Measurements from ENCODE around the gene AGBL1. TPM values are rescaled to one million over a fixed set of nuclear protein-coding genes. Genes with fewer than 3 reads are reported as not detected.
"Not testable (repeated sequence)": the region's sequence is repeated elsewhere in the genome, so short reads cannot be mapped to it uniquely, and the experiment has no call there.

Gene AGBL1
- total RNA-seq, 1 donor from 2014 or later = 0.47 TPM

DNA sequence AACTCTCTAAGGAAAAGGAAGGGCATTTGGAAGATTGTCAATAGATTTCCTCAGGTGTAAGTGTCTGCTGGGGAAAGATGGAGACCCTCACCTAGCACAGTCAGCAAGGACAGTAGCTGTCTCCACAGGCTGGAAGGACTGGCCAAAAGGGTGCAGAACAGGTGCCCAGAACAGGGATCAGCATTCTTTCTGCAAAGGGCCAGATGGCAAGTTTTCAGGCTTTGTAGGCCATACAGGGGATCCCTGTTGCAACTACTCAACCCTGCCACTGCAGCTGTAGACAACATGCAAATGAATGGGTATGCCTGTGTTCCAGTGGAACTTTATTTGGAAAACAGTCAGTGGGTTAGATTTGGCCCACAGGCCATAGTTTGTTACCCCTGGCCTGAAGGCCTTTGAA lies 8.1 kb downstream of the AGBL1 start:
- no peak for DNase-seq

DNA sequence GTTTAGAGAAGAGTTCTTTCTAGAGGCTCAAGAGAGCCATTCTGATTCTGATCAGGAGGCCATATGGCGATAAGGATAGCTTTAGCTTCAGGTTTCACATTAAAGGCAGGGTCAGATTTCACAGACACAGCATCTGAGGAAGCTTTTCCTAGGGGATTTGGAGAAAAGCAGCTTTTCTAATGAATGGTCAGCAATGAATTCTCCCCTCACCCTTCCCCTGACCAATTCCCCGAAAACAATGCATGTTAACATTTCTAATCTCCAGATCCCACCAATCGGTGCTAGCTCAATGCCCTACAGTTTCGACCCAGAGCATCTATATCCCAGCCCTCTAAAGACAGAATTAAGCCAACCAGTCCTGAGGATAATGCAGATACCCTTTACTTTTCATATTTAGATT lies 9.8 kb downstream of the AGBL1 start:
- DNase-seq = no peak

DNA sequence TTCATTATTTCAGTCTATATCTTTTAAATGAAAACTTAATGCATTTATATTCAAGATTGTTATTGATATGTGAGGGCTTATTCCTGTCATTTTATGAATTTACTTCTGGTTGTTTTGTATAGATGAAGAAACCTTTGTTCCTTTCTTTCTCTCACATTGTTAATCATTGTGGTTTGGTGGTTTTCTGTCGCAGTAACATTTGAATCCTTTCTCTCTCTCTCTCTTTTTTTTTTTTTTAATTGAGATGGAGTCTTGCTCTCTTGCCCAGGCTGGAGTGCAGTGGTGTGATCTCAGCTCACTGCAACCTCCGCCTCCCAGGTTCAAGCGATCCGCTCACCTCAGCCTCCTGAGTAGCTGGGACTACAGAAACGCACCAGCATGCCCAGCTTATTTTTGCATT lies 22.1 kb downstream of the AGBL1 start:
- DNase-seq = no peak

DNA sequence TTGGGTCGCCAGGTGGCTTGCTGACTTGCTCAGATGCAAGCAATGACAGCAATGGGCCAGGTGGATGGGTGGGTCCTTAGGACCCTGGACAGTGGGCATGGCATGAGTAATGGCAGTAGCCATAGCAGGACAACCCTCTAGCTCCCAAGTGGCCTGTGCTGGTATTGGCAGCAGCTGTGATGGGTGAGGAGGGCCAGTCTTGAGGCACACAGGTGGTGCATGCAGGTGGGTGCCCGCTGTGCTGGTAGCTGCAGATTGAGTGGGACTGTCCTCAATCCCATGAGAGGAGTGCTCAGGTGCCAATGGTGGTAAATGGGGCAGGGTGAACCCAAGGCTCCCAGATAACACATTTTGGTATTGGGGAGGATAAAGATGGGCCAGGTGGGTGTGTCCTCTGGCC lies 24.2 kb downstream of the AGBL1 start:
- no peak for DNase-seq

DNA sequence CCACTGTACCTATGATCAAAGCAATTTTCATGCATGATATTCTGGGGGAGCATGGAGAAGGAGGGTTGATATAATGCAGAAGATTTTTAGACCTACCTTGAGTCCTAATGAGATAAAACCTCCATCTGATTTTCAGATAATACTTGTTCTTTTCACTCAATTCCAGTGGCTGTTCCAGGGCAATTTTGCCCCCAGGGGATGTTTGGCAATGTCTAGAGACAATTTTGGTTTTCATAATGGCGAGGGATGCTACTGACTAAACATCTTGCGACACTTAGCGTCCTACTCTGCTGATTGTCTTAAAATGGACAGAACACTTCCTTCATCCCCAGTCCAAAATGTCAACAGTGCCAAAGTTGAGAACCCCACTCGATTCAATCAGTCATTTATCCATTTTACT lies 26.6 kb downstream of the AGBL1 start:
- no peak for DNase-seq

DNA sequence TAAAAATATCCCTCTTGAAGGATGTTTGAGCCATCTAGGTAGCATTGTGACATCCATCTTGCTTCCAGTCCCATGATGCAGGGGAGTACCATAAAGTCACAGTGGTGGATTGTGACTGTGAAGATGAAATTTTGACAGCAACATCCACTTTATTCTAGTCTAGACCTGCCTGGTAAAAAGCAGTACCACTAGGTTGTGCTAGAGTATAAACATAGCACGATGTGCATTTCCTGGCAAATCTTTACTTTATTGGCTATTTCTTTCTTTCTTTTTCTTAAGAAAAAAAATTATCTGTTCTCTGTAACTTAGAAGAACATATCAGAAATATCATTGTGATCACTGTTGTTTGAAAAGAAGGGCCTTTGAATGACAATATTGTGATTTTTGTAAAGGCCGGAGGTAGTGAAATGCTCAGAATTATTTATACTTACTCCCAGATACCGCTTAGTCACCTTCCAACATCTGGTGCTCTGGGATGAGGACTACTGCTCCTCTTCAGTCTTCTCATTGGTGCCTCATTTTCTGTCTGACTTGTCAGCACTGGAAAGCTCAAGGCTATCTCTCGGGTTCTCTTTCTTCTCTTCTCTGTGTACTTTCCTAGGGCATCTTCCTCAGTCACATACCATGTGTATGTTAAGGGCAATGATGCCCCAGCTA lies 35.6 kb downstream of the AGBL1 start:
- no peak for DNase-seq

DNA sequence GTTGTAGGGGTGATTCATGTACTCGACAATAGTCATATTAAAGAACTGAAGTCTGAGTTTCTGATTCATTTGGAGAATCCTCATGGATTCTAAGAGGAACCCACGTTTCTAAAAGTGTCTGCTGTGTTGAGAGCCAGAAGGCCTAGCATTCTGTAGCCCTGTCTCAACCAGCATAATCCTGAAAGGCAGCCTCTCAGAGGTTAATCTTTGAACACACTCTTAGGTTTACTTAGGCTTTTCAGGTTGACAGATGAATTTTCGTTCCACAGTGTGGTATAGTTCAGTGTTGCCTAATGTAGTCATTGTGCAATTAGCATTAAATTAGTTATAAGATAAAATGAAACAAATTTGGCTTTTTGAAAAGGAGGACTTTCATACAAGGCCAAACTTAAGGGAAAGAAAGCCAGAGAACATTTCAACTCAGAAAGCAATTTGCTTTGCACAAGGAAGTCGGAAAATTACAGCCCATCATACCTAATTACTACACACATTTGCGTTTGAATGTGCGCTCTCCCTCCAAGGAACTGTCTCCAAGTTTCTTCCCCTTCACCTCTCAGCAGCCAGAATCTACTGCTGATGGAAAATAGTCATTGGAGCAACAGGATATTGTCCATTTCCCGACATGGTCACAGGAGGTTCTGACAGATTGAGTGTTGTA lies 42.0 kb downstream of the AGBL1 start:
- no peak for DNase-seq

DNA sequence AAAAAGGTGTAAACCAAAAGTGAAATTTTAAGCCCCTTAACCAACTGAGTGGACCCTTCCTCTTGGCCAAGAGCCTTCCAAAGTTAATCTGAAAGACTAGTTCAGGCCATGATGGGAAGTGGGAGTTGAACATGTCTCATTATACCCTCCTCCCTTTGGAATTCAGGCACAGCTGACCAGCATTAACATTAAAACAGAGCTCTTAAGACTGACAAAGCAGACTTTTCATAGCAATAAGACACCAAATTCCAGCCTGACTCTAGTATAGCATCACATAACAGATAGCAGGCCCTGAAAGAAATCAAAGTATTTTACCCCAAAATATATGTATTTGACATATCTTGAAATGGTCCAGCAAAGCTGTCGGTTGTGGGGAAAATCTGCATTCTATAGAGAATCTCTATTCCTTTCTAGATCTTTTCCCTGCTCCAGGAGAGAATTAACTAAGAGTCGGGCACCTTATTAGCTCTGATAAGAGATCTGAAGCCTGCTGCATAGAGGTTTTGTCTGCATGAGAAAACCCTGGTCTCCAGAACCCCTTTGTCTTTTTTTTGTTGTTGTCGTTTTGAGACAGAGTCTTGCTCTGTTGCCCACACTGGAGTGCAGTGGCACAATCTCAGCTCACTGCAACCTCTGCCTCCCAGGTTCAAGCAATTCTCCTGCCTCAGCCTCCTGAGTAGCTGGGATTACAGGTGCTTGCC lies 43.2 kb downstream of the AGBL1 start:
- DNase-seq = not testable (repeated sequence)

DNA sequence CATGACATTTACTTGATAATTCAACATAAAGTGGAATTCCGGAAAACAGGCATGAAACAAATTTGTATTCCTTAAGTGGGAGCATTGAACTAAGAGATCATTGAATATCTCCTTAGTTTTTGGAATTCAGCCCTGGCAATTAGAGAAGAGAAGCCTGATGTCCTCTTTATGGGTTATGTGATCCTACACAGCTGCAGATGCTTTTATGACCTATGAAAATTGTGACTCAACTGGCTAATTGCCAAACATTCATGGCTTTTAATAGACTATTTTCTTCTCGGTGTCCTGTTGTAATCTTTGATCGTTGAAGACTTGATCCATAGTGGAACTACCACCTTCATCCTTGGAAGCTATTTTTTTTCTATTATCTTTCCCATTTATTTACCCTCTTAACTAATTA lies 46.1 kb downstream of the AGBL1 start:
- no peak for DNase-seq

DNA sequence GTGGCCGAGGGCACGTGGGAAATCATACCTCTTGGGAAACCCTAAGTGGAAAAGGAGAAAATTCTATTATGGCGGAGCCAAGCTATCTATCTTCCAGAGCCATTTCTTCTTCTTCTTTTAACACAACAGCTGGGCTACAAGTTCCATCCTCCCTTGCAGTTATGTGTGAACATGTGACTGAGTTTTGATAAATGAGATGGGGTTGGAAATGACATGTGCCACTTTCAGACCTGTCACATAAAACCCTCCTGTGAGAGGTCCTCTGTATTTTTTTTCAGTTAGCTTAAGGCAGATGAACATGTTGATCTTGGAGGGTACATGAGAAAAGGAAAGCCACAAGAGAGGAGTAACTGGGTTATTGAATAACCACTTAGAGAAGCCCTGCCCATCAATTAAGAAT lies 47.9 kb downstream of the AGBL1 start:
- DNase-seq = no peak

DNA sequence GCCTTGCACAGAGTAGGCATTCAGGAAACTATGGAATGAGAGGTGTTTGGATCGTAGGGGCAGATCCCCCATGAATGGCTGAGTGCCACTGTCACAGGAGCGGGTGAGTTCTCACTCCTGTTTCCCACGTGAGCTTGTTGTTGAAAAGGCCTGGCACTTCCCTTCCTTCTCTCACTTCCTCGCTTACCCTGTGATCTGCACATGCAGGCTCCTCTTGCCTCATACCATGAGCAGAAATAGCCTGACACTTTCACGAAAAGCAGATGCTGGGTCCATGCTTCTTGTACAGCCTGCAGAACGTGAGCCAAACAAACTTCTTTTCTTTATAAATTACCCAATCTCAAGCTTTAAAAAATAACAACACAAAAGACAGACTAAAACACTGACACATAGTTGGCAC lies 55.4 kb downstream of the AGBL1 start:
- DNase-seq = no peak

DNA sequence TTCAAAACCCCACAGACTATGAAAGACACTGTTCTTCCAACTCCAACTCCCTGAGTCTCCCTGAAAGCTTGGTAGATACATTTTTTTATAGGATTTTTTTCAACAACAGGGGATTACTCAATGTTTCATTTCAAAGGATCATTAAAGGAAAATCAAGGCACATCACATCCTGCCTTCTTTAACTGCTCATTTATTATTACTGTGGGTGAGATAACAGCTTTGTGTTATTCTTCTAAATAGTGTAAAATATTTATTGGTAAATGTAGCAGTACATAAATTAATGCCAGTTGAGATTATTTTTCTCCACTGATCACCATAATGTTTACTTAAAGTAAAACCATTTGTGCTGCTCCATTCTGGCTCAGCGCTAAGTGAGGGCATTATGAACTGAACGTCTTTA lies 57.2 kb downstream of the AGBL1 start:
- DNase-seq = no peak

DNA sequence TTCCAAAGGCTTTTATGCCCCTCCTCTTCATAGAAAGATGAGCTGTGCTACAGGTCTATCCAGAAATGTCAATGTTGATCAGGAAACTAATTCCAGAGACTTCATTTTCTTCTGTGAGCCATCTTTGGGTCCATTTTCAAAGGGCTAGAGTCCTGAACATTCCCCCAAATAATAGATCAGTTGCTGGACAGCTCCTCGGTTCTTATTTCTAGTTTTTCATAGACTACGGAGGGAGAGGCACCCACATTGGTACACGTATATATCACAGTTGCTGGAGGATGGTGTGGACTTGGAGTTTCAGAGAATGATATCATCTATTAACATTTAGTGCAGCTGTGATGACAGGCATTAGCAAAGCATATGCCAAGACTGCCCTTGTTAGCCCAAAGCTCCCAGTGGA lies 59.1 kb downstream of the AGBL1 start:
- no peak for DNase-seq

DNA sequence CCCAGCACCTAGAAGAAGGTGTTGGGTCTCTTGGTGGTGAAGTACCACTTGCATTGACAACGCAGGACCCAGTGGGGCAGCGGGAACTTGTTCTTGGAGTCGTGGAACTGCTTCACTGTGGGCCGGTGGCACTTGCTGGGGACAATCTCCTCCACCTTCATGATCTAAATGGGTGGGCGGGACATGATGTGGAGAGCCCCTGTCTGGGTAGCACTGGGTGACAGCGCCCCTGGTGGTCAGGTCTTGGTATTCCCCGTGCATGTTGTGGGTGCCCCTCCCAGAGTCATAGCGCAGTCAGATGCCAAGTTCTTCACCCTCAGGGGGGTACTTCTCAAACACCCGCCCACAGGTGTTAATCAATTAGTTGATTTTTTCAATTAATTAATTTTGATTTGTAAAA lies 60.2 kb downstream of the AGBL1 start:
- DNase-seq = no peak

DNA sequence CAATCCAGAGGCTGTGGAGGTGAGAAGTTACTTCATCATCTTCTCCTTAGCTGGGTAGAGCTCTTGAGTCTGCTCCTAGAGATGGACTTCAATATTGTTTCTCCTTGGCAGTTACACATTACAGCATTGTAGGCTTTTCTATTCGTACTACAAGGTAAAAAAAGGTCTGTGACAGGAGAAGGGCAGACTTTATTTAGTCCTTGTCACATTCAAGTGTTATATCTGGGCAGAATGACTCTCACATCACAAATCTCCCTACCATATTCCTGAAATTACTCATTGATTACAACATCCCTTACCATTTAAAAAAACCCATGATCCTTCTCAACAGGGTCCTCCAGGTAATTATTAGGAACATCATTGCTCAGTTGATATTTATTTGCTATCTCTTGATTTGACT lies 75.0 kb downstream of the AGBL1 start:
- DNase-seq = no peak

DNA sequence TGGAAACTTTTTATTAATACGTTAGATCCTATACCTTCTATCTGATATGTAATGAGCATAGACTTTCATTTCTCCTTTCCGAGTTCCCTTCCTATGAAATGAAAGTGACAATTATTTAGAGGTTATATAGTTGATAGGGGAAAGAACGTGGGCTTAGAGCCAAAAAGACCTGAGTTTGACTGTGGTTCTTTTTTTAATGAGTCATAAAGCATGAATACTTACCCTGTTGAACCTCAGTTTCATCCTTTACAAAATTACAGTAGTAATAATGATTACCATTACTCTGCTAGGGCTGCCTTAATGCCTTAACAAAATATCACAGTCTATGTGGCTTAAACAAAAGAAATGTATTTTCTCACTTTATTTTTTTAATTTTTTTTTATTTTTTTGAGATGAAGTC lies 75.9 kb downstream of the AGBL1 start:
- DNase-seq = no peak

DNA sequence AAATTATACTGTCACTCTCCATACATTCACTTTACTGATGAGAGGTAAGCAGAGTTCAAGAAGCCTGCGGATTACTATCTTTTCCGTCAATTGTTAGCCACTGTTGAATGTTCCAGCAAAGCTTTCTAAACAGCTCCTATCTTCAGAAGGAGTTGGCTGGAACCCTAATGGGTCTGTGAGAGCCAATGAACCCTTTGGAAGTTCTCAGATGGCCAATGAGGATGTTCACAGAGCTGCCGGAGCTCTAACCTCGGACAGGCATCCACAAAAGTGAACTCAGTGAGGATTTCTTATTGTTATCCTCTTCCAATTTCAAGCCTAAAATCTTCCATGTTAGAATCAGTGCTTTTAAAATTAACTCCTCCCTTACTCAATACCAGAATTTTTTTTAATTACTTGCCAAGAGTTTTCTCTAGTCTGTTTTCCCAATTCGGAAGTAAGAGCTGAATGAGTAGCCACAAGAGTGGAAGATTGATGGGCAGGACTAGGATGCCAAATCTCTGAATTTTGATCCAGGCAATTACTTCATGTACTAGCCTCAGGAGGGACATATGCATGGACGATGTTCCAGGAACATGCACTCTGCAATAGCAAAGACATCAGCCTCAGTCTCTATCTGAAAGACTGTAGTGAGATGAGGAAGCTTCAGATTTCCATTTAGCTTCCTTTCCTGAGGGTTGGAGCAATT lies 78.1 kb downstream of the AGBL1 start:
- no peak for DNase-seq

DNA sequence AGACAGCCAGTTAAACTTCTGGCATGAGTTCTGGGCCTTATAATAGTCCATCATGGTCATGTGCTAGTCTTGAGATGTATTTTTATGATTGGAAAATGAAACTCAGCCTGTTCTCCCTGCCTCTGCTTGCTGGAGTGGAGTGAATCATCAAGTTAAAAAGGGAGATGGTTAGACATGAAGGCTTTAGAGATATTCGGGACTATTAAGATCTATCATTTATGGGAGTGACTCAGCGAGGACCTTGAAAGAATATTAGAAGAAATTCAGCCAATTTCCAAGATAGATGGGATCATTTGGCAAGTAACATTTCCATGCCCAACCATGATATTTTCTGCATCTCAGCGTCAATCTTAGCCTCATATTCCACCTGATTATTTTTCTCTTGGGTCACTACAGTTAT lies 79.8 kb downstream of the AGBL1 start:
- DNase-seq = no peak

DNA sequence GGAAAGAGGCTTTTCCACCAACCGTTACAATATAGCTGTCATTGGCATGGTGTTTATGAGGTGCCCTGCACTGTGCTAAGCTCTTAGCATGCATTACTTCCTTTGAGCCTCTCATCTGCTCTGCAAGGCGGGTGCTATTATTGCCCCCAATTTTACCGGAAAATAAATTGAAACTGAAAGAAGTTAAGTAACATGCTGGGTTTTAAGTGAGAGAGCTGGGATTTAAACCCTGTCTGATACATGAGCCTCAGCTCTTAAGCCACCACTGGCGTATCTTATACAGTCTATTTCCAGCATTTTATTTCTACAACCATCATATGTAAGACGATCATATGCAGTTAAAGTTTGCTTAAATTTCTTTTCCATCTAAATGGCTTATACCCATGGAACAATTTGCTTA lies 81.6 kb downstream of the AGBL1 start:
- DNase-seq = no peak

DNA sequence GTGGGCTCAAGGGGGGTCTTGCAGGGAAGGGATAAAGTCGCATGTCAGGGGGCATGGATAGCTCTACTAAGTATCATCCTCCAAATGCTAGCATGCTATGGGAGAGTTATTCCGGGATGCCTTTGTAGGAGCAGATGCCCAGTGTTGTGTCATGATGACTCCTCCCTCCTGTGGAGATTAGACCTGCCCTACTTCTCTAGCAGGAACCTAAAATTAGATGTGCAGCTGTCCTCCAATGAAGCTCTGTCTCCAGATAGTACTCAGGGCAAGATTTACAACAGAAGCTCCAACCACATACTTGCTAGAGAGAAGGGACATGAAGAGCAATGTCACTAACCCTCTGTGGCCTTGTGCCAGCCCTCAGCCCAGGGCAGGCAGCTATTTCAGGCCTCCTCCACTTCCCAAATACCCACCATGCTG lies 82.5 kb downstream of the AGBL1 start:
- DNase-seq = peak; percentile 8

DNA sequence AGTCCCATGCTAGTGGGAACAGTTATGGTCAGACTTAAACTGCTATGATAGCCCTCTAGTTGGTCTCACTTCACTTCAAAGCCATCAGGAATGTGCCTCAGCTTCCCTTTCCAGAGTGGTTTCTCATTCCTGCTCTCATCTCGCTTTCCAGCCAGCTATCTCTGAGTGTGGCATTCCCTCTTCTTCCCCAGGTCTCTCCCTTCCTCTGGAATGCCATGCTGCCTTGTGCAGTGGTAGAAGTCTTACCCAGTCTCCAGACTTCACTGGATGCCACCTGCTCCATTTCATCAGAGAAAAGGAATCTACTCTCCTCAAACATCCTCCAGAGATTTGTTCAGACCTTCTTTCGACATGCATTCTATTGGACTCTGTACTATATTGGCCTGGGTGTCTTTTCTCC lies 83.0 kb downstream of the AGBL1 start:
- no peak for DNase-seq

DNA sequence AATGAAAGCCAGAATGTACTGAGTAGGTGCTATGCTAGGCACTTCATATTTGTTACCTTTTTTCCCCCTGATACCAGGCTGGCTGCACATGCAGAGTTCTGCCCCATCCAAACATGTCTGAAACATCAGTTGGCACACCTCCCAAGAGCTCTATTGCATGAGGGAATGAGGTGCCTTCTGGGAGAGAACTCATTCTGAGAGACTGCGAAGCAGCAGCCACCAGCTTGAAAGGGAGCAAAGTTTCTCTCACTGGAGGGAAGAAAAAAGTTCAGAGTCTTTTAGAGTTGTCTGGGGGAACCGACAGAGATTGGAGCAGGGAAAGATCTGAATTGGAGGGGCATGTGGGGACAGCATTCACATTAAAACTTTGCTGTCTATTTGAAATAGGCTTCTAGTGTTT lies 84.1 kb downstream of the AGBL1 start:
- no peak for DNase-seq

DNA sequence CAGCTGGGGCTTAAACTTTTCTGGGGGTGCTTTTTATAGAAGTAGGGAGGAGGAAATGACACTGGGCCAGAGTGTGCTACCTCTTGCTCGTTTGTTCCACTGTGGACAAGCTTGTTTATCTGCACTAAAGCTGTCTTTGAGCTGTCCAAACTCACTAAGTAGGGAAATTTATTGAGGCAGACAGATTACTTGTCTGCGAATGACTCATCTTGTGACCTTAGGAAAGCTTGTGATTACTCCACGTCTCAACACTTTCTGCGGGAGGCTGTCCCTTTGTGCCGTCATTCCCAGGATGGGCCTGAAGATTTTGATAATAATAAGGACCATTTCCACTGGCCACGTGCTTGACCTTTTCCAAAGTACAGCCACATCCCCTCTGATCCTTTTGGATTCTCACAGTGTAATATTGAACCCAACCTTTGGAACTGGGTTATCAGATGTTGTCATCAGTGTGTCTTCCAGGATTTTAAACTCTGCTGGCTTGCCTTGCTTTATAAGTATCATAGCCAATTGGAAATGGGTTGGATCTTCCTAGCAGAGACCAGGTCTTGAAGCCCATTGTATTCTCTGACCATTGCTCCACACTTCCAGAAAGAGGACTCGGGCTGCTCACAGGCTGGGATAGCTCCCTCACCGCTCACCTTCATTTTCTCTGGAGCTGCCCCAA lies 84.7 kb downstream of the AGBL1 start:
- DNase-seq = no peak

Data from occipital lobe (tissue), 2 donors.